MM.1S (cell line): ENCODE results near the gene TTLL10.

Experiments
- EZH2phosphoT487 ChIP-seq: fragments of 300-600 bp; sonication (generic); IDR thresholded peaks from 2 replicates; pipeline ENCODE4 v1.6.1; 2018; ENCODE audit warnings: antibody characterized with exemption, low read length
- TF ChIP-seq, protein P1 (sequence below): fragments of 300-600 bp; sonication (generic); IDR thresholded peaks from 2 replicates; pipeline ENCODE4 v1.5.1; 2016; ENCODE audit warnings: antibody characterized with exemption, low read length, mixed read lengths

DNA sequence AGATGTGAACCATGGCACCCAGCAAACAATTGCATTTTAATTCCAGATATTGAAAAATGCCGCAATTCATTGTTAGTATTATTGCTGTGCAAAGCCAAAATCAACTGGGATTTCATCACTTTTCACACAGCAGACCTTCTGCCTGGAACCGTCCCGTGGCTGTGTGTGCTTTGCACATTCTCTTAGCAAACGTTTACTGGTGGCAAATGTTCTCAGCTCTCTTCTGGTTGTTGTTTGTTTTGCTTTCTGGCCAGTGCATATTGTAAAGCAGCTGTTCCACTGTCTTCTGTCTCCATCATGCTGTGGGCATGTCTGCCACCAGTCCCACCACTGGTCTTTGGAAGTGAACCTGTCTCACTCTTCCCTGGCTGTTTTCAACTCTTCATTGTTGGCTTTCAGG, 19.8 kb upstream of the TTLL10 start:
- TF ChIP-seq, protein P1, sequence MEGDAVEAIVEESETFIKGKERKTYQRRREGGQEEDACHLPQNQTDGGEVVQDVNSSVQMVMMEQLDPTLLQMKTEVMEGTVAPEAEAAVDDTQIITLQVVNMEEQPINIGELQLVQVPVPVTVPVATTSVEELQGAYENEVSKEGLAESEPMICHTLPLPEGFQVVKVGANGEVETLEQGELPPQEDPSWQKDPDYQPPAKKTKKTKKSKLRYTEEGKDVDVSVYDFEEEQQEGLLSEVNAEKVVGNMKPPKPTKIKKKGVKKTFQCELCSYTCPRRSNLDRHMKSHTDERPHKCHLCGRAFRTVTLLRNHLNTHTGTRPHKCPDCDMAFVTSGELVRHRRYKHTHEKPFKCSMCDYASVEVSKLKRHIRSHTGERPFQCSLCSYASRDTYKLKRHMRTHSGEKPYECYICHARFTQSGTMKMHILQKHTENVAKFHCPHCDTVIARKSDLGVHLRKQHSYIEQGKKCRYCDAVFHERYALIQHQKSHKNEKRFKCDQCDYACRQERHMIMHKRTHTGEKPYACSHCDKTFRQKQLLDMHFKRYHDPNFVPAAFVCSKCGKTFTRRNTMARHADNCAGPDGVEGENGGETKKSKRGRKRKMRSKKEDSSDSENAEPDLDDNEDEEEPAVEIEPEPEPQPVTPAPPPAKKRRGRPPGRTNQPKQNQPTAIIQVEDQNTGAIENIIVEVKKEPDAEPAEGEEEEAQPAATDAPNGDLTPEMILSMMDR, result no peak
- no peak for TF ChIP-seq EZH2phosphoT487
